Stimulated activated CD4-positive, alpha-beta T cell treated with anti-CD3 and anti-CD28 coated beads, Interleukin-2, amount 100 ng/mL, for 4 hours (primary cell): ENCODE results near the gene BPIFB2.
"Not testable (repeated sequence)": the region's sequence is repeated elsewhere in the genome, so short reads cannot be mapped to it uniquely, and the experiment has no call there.

ENCODE experiments used
- DNase-seq: peaks from one replicate; pipeline ENCODE4 v3.0.0-alpha.2; 2020; ENCODE audit warnings: low read depth

BPIFB2 gene, protein sequence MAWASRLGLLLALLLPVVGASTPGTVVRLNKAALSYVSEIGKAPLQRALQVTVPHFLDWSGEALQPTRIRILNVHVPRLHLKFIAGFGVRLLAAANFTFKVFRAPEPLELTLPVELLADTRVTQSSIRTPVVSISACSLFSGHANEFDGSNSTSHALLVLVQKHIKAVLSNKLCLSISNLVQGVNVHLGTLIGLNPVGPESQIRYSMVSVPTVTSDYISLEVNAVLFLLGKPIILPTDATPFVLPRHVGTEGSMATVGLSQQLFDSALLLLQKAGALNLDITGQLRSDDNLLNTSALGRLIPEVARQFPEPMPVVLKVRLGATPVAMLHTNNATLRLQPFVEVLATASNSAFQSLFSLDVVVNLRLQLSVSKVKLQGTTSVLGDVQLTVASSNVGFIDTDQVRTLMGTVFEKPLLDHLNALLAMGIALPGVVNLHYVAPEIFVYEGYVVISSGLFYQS

DNA sequence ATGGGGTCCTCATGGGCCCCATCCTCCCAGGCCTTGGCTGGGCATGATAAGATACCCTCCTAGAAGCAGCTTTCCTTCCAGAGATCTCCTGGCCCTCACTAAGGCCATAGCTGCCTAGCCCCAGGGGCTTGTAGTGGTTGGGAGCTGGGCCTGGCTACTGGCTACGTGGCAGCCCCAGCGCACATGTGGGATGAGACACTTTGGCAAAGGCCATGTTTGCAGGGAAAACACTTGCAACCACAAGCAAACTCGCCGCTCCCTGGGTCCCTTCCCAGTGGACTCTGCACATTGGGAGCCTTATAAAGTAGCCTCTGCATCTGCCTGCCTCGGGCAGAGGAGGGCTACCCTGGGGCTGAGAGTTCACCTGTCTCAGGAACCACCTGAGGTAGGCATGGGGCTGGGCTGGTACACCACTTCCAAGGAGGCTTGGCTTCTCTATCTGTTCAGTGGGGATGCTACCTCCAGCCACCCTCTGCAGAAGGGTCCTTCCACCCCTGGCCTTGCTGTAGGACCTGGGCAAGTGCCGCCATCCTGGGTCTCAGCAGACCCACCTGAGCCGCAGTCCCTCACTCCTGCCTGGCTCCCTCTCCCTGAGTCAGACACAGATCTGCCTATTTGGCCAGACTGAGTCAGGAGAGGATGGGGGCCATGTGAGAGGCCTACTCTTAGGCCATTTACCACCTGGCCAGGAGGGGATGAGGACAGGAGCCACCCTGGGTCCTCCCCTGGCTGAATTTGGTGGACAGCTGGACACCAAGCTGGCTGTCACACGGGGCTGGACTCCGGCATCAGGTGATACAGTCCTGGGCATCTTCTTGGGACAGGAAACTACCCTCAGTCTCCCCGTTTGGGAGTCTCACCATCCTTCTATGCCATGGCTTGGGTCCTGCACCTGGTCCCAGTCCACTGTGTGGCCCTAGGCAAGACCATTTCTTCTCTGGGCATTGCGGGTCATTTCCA lies at the start of gene BPIFB2:
Gene BPIFB2 (plus strand): TSS at position 329 of the 960 bp plus-strand sequence. CDS start 871 bp downstream, outside the sequence.
- no peak for DNase-seq

DNA sequence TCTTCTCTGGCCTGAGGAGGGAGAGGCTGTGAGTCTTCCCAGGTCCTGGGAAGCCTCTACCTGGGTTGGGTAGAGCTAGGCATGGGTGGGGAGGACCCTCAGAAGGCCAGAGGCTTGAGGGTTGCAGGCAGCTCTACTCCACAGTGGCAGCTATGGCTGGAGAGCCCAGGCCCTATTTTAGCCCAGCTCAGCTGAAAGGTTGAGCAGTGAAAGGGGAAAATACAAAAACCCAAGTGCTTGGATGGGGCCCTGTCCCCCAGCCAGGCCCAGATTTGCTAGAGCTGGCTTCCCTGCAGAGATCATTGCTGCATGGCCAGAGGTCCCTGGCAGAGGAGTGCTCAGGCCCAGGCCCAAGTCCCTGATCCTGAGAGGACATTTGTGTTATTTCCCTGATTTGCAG lies 48.9 kb upstream of the BPIFB2 start:
- no peak for DNase-seq

DNA sequence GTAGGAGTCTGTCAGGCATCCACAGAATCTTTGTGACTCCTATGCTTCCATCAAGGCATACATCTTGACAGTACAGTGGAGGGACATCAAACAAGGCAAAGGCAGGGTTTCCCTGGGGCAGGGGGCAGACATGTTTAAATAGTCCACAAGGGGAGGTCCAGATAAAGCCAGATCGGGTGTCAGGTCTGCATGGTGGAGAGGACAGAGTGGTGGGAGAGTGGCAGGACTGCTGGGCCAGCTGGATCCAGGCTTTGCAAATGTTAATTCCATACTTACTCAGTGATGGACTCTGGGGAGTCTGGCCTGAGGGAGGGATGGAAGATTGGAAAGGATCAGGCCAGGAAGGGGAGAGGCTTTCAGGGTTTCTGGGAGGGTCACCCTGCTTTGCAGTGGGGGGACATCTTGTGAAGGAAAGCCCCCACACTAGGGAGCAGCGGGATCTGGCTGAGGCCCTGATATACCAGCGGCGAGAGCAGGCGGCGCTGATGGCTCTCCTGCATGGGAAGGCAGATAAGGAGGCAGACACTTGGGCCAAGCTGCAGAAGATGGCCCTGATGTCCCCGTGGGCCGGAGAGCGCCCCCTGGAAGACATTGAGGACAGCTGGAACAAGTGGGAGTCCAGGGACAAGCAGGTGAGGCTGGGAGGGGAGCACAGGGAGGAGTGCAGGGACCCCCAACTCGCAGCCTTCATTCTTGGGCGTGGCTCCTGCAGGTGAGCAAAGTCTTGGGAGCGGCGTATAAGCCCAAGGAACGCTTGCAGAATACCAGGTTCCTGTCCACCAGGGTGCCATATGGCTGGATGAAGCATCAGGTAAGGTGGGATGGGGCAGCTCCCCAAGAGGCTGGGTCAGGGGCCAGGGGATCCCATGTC lies 47.9 kb upstream of the BPIFB2 start:
- no peak for DNase-seq

DNA sequence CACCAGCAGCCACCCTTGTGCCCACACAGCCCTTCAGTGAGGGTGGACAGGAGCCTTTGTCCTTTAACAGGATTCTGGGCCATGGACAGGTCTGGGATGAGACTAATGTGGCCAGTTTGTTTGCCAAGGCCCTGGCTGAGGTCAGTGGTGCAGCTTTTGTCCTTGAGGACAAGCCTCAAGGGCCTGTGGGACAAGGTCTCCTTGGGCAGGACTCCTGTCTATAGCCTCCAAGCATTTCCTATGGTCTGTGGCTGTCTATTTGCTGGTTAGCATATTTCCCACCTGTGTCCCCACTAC lies 47.3 kb upstream of the BPIFB2 start:
- DNase-seq, result no peak

DNA sequence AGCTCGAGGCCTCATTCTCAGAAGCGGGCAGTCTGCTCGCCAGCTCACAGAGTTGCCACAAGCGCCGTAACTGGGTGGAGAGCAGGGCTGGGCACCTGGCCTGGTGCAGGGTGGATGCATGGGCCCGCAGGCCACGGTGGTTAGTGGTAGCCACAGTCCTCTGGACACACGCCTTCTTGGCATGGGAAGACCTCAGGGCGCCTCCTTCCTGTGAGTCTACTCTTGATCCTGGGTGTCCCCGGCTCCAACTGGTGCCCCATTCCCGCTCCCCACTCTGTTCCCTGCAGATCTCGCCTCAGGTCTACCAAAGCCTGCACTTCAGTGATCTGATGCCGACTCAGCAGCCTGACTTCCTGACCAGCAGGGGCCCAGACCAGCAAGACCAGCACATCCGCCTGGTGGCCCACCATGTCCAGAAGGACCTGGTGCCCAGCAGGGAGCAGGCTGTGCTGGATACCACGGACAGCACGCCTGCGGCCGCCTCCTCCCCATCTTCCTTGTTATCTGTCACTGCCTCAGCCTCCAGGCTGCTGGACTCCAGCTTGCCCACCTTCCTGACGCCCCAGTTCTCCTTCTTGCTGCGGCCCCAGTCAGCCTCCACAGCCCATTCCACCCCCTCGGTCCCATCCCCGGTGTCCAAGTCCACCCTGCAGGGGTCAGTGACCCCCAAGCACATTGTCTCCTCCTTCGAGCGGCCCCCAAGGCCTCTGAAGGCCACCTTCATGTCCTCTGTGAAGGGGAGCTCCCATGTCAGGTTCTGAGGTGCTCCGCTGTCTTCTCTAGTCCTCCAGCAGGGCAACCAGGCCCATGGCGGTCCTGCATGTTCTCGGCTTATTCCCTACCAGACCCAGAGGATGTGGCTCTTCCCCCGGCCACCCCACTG lies 46.4 kb upstream of the BPIFB2 start:
- no peak for DNase-seq

DNA sequence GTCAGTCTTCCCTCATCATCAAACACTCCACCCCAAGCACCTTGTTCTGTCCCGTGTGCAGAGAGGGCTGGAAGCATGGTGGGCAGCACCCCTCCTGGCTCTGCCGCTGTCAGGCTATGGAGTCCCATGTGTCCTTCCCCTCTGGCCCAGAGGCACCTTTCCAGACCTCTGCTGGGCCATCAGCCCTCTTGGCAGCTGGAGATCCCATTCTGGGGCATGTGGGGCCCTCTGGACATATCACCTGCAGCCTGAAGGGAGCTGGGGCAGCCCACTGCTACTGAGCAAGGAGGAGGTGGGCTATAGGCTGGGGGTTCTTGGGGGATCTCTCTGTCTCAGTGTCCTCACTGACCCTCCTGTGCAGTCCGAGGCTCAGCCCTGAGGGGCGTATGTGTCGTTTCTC lies 45.5 kb upstream of the BPIFB2 start:
- no peak for DNase-seq

DNA sequence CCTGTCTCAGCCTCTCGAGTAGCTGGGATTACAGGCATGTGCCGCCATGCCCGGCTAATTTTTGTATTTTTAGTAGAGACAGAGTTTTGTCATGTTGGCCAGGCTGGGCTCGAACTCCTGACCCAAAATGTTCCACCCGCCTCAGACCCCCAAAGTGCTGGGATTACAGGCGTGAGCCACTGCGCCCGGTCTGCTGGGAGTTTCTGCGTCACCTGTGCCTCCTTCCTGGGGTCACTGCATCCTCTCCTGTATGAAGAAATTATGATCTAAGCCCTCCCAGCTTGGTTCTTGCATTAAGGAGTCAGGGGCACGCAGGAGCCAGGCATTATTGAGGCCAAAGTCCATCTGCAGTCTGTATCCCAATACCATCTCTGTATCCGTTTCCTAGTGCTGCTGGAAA lies 44.9 kb upstream of the BPIFB2 start:
- DNase-seq, result not testable (repeated sequence)

DNA sequence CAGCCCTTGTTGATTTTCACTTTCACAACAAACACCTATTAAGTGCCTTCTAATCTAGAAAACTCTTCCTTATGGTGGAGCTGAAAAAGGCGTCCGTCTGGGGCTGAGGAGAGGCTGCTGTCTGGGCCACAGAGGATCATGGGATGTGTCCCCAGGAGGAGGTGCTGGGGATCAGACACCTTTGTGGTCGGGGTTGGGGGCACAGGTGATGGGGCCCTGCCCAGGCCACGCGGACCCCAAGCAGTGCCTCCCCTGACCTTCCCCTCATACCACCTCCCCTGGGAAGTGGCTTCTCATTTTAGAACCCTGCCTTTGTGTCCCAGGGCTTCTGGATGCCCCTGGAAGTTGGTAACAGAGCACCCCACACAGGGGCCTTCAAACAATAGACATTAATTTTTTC lies 44.3 kb upstream of the BPIFB2 start:
- no peak for DNase-seq

DNA sequence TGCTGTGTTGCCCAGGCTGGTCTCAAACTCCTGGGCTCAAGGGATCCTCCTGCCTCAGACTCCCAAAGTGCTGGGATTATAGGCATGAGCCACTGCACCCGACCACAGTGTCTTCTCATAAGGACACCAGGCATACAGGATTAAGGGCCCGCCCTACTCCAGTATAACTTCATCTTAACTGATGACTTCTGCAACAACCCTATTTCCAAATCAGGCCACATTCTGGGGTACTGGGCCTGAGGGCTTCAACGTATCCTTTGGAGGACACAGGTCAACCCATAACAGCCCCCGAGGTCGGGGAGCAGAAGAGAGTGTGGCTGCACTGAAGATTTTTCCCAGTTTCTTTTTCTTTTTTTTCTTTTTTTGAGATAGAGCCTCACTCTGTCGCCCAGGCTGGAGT lies 42.9 kb upstream of the BPIFB2 start:
- no peak for DNase-seq

DNA sequence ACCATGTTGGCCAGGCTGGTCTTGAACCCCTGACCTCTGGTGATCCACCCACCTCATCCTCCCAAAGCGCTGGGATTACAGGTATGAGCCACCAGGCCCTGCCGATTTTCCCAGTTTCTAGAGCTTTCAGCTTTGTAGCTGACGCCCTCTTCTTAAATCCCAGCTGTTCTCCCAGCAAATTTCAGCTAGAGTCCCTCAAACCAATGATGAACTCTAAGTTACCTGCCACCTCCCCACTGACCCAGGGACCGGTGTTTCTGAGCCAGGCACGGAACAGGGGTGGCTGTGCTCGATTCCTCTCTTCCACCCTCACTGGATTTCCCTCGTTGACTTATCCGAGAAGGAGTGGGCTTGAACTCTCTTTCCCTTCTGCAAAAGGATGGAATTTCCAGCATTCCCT lies 42.4 kb upstream of the BPIFB2 start:
- no peak for DNase-seq

DNA sequence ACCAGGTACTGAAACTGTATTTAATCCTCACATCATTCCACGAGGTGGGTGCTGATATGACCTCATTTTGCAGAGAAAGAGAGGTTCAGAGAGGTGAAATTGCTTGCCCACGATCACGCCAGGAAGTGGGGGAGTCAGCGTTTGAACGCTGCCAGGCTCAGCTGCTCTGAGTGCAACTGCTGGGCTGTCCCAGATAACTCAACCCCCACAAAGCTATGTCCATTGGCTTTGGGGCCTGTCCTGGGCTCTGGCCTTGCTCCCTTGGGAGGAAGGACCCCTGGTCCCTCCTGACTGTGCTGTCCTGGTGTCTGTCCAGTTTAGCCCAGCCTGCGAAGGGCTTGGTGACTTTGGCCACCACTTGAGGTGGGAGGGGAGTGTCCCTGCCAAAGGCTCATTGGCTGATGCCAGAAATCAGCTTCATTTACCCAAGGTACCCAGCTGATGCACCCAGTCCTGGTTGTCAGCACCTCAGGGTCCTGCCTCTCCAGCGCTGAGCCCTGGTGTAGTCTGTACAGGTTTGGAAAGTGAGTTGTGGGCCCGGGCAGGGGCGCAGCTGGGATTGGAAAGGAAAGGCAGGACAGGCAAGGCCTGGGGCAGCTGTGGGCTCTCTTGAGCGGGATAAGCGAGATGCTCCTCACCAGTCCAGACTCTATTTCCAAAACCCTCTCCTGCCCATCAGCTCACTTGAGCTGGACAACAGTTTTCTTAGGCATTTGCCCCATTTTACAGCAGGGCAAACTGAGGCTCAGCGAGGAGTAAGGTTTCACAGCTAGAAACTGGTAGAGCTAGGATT lies 41.7 kb upstream of the BPIFB2 start:
- DNase-seq, result no peak

DNA sequence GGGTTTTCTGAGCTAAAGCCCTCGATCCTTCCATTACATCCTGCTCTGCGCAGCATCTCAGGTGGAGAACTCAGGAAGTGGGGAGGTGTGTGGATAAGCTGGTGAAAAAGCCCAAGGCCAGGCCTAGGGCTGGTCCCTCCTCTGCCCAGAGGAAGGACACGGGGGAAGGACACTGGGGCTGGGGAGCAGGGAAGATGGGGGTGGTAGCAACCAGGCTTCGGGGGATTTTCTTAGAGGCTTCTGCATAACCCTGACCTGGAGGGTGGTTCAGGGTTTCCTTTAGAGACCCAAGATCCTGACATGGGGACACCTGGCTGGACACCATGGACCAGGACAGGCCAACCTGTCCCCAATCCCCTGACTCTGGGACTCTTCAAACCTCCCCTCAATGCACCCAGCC lies 41.1 kb upstream of the BPIFB2 start:
- no peak for DNase-seq

DNA sequence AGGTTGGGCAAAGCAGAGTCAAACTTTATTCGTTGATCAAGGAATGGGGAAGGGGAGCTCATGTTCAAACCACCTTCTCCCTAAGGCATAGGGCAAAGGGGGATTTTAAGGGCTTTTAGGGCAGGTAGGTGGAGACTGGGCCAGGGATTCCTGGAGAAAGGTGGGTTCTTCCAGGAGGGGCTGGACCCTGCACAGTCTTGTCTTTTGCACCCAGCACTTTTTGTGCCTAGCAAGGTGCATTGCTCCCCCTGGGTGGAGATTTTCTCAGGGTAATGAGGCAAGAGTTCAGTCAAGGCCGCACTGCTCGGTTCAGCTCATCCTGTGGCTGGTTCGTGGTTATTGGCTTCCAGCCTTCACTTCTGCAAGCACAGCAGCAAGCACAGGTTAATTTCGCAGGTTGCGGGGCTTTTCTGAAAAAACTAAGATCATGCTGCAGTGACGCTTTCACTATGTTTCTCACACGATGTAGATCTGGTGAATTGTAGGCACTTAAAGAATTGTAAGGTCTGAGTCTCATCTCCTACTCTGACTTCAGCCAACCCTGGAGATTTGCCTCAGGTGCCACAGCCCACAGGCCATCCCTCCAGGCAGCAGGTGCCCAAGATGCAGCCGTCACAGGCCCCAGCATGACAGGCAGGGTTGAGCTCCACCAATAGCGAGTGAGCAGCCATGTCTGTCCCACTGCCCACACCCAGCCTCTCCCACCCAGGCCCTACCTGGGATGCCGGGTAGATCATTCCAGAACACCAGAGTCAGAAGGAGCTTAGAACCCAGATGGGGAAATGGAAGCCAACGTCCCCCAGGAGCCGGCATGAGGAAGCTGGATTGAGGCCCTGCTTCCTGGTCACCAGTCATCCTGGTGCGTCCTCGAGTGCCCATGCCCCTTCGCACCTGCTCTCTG lies 40.4 kb upstream of the BPIFB2 start:
- no peak for DNase-seq

DNA sequence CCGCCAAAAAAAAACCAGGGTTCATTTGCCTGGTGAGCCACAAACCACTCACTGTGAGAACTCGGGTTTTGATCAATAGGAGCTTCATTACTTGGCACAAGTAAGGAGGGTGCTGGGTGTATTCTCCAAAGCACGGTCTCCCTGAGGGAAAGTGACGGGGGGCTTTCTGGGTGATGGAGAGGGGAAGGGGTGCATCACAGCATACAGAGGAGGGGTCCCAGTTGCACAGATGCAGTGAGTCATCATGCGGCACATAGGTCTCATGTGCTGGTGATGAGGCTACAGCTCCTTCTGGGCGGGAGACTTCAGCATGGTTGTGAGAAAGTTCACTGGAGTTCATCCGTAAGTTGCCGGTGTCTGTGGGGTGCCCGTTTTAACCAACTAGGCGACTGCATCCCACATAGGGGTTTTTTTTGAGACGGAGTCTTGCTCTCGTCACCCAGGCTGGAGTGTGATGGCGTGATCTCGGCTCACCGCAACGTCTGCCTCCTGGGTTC lies 39.5 kb upstream of the BPIFB2 start:
- DNase-seq, result peak; percentile 44

DNA sequence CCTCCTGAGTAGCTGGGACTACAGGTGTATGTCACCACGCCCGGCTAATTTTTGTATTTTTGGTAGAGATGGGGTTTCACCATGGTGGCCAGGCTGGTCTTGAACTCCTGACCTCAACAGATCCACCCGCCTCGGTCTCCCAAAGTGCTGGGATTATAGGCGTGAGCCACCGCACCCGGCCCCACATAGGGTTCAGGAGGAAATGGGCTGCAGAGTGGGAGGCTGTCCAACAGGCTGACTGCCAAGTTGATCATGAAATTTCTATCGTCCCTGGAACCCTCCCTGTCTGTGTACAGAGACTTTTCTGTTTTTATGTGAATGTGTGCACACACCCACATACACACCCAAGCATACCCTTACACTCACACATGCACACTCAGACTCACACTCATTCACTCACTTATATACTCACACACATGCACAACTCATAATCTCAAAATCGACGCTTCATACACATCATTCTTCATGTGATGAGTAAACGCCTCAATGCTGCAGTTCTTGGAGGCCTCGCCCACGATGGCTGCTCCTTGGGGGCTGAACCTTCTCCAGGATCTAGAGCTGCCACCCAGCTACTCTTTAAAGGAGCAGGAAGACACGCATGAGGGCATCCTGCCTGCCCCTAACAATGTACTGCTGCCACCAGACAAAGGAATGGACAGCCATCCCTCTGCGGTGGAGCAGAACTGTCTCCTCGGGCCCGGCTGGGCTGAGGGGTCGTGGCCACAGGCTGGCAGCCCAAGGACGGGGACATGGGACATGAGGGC lies 38.8 kb upstream of the BPIFB2 start:
- peak; percentile 45 for DNase-seq

DNA sequence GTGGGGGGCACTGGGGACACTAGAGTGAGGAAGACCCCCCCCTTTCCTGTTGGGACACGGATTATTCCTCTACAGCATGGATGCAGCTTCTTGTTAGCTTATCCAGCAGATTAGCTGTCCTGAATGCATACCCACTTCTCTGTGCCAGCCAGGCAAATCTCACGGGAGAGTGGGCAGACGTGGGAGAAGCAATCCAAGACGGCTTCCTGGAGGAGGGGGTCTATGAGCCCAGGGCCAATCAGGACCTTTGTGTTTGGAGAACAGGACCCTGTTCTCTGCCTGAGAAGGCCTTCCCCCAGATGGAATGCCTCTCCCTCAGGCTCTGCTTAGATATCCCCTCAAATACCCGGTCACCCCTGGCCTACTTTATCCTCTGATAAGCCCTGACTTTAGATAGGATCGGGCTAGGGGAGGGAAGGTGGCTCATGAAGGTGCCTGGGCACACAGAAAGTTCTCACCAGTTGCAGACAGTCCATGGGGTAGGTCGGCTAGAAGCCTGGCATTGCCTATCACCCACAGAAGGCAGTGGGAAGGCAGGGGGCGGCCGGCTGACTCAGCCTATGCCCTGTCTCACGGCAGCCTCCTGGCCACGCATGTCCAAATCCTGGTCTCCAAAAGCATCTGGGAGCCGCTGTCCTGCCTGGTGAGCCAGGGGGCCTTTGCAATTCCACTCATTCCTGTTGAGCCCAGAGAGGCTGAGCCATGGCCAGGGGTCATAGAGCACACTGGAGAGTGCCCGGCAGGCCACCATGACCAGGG lies 38.0 kb upstream of the BPIFB2 start:
- no peak for DNase-seq
